IPS DF 19.7 (cell line): ENCODE measurements around the gene EIF2AK2.
A peak's percentile ranks its signal among the peaks of the same experiment; 100 is the strongest.
"Not testable (repeated sequence)": the region's sequence is repeated elsewhere in the genome, so short reads cannot be mapped to it uniquely, and the experiment has no call there.

Experiments
- DNase-seq: peaks from one replicate; pipeline ENCODE4 v3.0.0-alpha.2; 2013; ENCODE audit warnings: low read depth, low spot score

EIF2AK2 gene

DNA sequence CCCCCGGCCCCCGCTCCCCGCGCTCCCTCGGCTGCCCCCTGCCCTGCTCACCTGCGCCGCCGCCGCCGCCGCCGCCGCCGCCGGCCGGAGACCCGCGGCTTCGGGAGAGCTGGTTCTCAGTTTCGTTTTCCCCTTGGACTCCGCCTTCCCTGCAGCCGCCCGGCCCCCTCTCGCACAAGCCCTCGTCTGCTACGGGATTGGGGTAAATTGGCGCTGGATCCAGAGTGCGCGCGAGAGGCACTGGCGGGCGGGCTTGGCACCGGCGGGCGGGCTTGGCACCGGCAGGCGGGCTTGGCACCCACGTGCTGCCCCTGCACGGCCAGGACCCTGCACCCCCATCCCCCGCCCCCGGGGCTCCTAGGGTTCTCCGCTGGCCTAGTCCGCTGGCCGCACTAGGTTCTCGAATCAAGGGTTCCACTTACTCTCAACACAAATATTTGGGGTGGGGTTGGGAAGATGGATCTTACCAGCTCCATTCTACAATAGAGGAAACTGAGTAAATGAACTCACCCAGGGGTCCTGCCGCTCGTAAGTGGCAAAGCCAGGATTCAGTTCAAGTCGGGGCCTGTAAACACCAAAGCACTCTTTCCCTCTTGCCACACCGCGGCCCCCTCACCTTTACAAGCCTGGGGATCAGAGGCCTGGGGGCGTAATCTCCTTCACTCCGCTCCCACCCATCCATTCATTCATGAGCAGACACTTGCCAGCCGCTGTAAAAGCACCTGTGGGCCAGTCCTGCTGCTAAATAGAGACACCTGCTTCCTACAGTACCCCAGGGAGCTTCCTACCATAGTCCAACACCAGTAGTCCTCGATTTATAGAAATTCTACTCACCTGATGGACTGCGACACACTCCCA is at the start of gene EIF2AK2:
TSS of gene EIF2AK2 (minus strand) at position 124 of the 858 bp plus-strand sequence. CDS start 9,174 bp downstream, outside the sequence.
- peak; percentile 30 for DNase-seq

DNA sequence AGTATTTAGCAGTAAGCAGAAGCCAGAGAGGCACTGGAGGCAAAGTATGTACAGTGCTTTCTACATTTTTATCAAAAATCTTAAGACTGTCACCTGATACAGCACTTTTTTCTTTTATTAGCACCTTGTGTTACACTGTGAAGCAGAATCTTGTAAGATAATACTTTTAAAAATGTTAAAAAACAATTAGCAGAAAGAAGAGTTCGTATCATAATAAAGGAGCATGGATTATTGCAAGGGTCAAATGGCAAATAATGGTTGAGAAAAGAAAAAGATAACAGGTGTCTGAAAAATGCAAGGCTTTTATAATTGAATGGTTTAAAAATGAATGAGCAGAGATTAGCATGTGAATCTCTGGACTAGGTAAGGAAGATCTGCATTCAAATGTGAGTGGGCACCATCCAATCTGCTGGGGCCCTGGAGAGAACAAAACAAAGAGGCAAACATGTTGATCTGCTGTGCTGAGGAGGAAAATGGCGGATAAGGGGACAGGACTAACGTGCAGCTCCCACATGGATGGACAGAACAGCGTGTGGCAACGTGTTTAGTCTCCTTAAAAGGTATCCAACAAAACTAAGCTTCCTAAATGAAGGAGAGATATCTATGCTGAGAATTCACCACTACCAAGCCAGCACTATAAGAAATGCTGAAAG is 49.0 kb upstream of the EIF2AK2 start:
- peak; percentile 90 for DNase-seq

DNA sequence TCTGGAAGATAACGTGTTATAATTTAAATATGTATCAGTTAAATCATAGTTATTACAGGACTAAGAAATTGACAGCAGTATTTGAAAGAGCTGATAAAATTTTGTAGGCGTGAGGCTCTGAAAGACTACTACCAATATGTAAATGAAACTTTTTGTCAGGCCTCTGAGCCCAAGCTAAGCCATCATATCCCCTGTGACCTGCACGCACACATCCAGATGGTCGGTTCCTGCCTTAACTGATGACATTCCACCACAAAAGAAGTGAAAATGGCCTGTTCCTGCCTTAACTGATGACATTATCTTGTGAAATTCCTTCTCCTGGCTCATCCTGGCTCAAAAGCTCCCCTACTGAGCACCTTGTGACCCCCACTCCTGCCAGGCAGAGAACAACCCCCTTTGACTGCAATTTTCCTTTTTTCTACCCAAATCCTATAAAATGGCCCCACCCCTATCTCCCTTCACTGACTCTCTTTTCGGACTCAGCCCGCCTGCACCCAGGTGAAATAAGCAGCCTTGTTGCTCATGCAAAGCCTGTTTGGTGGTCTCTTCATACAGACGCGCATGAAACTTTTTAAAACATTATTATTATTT is 48.4 kb upstream of the EIF2AK2 start:
- not testable (repeated sequence) for DNase-seq

- no peak for DNase-seq
Measured at GRCh38 chr2:37203708-37204107, 46.9 kb upstream of the EIF2AK2 start.

DNA sequence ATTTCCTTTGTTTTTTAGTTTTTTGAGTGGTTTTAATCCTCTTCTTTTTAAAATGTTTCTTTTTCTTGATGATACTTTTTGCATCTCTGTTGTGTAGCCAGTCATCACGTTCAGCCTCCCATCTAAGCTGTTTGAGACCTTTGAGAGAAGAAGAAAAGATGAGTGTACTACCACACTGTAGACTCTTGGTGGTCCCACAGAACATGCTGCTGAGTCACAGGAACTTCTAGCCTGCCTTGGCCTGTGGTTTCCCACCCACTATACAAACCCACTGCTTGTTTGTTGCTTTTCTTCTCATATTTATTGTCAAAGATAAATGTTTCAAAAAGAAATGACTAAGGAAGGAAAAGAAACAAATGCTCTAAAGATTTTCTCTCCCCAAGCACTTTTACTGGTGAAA is 45.0 kb upstream of the EIF2AK2 start:
- DNase-seq: no peak

DNA sequence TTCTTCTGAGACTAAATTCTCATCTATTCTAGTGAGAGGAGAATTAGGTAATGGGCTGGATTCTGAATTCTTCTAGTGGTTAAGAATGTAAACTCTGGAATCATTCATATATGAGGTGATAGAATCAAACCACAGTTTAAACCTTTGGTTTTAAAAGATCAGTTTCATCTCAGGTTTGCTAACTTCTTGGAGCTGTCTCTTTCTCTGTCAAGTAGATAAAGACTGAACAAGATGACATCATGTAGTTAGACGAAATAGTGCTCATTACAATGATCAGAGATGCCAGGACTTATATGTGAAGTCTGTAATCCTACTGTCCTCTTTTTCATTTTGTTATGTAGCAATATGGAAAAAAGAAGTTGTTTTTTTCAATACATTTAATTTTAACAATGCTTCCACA is 44.4 kb upstream of the EIF2AK2 start:
- DNase-seq: no peak

GRCh38 chr2:37198681-37199065 is 41.9 kb upstream of the EIF2AK2 start:
- no peak for DNase-seq

- DNase-seq: no peak
Measured at GRCh38 chr2:37196320-37197195, 39.8 kb upstream of the EIF2AK2 start, which contains the start of gene CEBPZOS. TSS of gene CEBPZOS (plus strand) at chr2:37196496. CDS start at chr2:37199705, 3,209 bp downstream.

GRCh38 chr2:37195862-37196319 is 39.1 kb upstream of the EIF2AK2 start:
- not testable (repeated sequence) for DNase-seq

DNA sequence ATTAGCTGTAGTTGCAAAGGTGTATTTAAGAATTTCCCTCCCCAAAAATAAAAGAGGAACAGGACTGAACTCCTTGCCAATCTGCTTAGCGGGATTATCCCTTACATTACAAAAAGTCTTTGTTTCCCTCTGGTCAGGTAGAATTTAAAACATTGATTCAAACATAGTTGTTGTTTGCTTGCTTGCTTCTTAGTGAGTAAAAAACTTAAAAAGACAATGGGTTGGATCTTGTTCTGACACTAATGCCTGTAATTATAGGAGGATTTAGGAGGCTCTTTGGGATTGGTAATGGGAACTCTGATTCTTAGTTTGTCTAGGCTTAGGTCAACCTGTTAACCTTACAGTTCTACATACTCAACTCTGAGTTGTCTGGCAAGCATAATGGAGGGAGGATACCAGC is 35.8 kb upstream of the EIF2AK2 start:
- no peak for DNase-seq

DNA sequence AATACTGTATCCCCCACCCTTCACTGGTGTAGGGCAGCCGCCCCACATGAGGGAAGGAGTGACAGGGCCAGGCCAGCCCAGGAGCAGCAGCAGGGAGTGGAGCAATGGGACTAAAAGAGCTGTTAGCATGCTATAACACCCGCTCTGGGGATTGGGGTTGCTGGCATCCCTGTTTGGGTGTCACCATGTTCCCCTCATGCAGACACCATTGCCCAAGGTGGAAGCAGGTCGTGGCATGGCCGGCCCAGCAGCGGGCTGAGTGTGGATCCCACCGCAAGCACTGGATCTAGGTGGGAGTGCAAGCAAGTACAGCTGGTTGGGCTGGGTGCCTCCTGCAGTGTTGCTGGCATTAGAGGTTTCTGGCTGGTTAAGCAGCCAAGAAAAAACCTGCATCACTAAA is 35.0 kb upstream of the EIF2AK2 start:
- DNase-seq: no peak

DNA sequence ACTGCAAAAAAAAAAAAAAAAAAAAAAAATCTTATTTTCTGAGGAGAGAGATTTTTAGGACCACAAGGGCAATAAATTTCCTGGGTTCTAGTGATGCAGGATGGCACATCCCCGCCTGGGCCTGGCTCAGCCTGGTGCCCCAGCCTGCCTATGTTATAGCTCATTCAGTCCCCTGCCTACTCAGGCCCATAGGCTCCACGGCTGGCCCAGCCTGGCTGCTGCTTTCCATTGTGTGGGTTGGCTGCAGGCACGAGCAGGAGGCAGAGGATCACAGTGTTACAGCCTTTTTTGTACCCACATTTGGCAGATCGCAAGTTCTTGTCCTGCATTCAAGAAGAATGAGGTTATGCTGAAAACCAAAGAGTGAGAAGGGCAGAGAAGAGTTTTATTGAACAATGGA is 34.5 kb upstream of the EIF2AK2 start:
- no peak for DNase-seq

- no peak for DNase-seq
Measured at GRCh38 chr2:37190290-37190689, 33.5 kb upstream of the EIF2AK2 start.

- DNase-seq: peak; percentile 84
Measured at GRCh38 chr2:37189452-37190153, 32.8 kb upstream of the EIF2AK2 start.

- DNase-seq: no peak
Measured at GRCh38 chr2:37188570-37188969, 31.8 kb upstream of the EIF2AK2 start, which contains the start of gene SULT6B1. TSS of gene SULT6B1 (minus strand) at chr2:37188670. CDS start at chr2:37188640, 30 bp downstream.

DNA sequence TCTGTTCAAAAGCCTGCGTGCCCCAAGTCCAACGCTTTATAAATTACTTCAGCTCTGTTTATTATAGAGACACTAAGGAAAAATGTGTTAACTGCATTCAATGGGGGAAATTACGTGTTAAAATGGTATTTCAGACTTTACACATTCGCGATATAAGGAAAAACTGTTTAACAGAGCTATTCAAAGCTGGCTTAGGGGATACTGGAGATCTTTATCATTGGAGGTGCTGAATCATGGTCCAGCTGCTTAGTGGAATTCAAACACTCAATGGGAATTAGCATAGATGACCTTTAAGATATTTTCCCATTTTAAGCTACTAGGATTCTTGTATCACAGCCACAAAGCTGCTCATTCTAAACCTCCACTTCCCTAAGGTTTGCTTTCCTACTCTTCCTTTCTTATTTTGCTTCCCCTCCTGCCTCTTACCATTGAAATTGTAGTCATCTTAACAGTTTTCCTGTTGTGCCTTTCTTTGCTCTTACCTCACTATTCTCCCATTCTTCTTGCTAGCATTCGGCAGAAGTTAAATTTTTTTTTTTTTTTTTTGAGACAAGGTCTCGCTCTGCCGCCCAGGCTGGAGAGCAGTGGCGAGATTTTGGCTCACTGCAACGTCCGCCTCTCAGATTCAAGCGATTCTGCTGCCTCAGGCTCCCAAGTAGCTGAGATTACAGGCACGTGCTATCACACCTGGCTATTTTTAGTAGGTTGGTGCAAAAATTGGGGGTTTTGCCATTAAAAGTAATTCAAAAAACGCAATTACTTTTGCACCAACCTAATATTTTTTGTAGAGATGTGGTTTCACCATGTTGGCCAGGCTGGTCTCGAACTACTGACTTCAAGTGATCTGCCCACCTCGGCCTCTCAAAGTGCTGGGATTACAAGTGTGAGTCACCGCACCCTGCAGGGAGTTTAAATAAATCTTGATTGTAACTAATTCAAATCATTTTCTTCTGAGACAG is 25.2 kb upstream of the EIF2AK2 start:
- DNase-seq: no peak

GRCh38 chr2:37180640-37181039 is 23.9 kb upstream of the EIF2AK2 start:
- DNase-seq: no peak

DNA sequence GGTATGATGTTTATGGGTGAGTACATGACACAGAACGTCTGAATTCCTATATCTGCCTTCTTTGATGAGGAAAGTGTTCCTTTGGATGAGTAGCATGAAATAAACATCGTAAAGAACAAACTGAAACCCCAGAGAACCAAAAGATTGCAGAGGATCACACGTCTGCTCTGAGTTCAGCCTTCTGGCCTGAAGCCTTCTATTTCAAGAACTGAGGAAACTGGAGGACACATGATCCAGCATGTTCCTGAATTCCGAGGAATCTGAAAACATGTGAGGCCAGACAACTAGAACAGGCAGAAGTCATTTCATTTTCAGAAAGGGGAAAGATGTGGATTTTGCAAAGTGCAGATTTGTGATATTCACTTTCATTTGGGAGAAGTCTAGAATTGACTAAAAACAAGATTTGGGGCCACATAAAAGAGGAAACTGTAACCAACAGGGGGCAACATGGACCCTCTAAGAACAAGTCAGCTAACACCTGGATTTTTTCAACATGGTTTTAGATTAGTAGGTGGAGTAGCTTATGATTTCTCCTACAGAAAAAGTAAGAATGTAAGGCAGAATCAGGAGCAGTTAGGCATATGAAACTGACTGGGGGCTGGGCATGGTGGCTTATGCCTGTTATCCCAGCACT is 23.3 kb upstream of the EIF2AK2 start:
- DNase-seq: no peak

DNA sequence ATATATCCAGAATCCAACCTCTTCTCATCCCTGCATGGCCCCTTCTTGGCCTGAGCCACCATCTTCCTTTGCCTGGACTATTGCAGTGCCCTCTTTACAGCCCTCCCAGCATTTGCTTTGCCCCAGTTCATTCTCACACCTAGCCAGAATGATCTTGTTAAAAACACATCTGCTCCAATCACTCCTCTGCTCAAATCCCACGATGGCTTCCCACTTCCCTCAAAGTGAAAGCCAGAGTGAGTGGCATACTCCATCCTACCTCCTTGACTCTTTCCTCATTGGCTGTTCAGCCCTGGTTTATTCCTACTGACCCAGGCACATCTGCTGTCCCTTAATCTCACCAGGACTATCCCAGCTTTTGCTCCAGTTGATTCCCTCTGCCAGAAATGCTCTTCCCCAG is 17.0 kb upstream of the EIF2AK2 start:
- DNase-seq: no peak
